Stimulated activated CD4-positive, alpha-beta T cell treated with anti-CD3 and anti-CD28 coated beads, Interleukin-2, amount 100 ng/mL, for 48 hours (primary cell): Measurements from ENCODE around the gene FUBP3.

Experiments
- DNase-seq, 2 donors: peaks; one replicate each; pipeline ENCODE4 v3.0.0-alpha.2; 2020

FUBP3 gene

DNA sequence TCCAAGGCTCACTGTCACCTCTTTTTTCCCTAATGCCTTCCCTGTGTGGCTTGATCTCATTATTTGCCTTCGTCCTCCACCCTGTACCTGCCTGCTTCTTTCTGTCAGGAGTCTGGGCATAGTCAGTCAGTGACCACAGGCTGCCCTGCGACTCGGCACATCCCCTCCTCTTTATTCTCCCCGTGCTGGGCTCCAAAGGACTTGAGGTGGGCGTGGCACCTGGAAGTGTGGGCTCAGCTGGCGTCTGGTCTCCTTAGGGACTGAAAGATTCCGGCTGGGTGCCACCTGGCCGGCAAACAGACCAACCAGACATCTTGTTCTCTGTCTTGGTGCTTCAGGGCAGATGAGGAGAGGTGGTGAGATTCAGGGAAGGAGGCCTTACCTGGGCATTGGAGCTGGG is 55.4 kb downstream of the FUBP3 start:
- DNase-seq = no peak

DNA sequence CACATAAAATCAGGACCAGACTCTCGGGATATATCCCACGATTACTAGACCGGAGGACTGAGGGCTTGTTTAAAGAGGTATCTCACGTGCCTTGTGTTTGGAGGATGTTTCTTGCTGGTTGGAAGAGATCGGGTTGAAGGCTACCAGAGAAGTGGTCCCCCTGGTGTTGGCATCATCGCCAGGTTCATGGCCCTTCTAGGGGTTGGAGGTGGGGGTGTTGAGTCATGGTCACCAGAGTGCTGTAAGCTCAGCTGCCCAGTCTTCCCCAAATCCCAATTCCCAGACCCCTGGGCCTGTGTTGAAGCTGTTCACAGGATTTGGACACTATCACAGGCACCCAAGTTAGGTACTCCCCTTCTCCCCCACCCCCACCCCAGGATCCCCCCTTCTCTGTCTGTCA is 55.9 kb downstream of the FUBP3 start:
- DNase-seq = no peak

DNA sequence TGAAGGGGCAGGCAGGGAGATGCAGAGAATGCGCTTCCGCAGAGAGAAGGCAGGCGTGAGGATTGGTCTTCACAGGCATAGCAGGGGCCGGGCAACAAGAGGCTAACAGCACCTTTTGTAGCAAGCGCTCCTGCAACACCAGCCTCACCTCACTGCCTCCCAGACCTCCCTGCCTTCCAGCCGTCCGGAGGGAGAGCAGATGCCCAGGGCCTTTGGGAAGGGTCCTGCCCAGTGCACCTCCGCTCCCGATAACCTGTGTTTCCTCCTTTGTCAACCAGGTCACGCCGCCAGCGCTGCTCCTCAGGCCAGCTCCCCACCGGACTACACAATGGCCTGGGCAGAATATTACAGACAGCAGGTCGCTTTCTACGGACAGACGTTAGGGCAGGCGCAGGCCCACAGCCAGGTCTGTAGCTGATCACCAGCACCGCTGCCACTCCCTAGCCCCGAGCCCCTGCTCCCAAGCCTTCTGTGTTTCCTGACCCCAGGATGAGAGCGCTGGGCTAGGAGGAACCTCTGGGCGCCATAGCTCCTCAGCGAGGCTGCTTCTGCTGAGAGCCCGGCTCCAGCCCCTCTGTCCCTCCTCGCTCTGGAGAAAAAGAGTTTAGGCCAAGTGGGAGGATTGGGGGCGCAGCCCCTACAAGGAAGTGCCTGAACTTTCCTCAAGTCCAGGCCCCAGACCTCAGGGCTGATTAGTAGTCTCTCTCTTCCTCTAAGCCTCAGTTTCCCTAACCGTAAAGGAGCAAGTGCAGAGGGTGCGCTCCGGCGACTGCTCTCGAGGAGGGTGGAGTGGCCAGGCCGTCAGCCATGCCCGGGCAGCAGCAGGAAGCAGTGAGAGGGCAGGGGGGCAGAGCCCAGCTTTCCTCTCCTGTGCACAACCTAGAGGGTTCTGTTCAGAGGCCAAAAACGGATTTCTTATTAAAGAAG is 56.6 kb downstream of the FUBP3 start:
- DNase-seq = no peak

DNA sequence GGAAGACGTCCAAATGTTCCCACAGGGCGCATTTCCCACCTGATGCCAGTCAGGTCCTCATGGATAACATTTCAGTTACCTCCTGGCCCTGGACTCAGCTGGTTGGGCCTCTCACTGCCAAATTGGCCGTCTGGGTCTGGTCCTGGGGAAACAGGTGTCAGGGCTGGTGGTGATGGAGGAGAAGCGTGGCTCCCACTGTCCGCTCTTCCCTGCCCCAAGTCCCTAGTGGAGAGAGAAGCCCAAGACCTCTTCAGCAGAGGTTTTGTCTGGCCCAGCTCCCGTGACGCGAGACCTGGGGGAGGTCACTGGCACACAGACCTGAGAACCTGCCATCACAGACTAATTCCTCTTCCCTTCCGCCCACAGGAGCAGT is 57.3 kb downstream of the FUBP3 start:
- DNase-seq = no peak

DNA sequence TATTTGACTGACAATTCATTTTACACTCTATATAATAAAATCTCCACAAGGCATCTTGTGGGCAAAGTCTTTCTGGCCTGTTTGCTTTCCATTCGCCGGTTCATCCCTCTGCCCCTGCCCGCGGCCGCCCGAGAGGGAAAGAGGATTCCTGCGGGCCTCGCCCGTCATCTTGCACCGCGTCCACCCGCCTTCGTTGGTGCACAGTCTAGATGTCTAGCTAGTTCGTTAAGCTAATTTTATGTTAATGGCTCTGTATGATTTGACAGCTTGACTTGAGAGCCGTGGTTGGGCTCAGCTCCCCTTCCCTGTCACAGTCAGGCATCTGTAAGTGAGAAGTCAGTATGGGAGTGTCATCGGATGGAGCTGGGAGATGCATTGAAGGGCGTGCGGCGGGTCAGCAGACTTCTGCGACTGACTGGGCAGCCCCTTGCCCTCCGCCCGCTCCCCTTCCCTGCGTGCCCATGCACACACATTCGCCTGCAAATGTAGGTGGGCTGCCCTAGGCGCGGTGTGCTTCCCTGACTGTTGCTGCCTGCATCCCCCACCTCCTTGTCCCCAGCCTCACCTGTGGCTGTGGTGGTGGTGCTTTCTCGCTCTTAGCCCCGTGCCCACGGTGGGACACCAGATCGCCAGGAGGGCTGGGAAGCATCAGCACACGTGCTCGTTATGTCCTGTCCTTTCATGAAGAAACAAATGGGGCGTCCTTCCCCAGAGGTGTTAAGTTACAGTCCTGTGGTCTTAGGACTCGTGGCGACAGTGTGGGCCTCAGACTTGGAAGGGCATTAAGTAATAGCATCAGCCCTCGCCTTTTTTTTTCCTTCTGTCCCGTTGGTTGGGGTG is 59.1 kb downstream of the FUBP3 start:
- DNase-seq = no peak

DNA sequence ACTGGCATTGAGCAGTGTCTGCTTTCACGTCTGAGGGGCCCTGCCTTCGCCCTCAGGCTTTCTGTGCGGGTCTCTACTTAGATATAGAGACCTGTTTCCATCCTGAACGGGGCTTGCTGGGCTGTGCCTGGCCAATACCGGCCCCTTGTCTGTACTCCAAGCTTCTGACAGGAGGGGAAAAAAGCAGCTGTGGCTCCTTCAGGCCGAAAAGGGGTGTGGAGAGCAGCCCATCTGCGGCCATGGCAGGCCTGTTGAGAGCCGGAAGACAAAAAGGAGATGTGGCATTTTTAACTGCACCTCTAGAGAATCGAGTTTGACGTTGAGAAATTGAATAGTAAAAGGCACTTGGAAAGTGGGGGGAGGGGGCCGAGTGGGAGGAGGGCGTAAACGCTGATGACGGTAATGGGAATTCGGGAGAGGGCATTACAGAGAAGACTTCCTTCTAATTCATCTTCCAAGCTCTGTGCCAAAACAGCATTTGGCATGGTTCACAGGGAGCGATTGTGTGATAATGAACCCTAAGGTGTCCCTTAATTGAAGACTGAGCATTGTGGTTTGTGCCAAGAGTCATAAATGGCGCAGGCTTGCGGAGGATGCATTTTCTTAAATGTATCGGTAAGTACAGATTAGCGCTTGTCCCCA is 59.9 kb downstream of the FUBP3 start:
- no peak for DNase-seq

DNA sequence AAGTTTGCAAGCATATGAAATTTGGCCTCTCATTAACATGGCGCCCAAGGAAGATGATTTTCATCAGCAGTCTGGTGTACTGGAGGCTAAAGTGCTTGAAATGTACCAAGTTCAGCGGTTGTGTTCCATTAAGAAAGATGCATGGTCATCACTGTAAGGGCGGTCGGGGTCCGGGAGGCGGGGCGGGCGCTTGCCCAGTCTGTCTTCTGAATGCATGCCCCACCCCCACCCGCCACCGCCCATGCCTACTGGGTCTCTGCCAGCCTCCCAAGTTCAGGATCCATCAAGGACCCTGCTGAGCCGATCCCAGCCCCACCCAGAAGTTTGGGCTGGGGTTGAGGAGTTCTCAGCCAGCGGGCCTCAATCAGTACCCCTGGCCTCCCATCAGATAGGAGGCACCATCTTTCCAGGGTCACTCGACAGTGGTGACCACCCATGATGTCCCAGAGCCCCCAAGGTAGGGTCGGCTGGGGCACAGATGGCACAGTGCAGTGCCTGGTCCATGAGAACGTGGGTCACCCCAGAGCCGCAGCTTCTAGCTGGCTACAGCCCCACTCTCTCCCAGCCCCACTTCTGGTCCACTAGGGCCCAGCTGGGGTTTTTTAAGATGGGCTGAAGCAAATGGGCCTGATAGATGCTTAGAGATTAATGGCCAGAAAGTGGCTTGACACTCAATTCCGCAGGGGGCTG is 60.6 kb downstream of the FUBP3 start:
- no peak for DNase-seq

DNA sequence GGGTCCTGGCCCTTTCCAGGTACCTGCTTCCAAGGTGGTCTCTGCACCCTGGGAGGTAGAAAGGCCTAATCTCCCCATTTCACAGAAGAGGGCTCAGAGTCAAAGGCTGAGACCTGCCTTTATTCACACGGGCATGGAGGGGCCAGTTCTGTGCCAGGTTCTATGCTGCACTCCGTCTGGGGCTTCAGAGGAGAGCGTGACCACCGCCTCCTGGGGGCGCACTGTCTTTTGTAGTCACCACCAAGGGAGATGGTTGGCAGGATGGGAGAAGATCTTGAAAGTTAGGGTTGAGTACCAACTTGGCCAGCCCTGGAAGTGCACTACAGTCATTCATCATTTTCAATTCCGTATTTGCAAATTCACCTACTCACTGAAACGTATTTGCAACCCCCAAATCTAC is 61.3 kb downstream of the FUBP3 start:
- no peak for DNase-seq

DNA sequence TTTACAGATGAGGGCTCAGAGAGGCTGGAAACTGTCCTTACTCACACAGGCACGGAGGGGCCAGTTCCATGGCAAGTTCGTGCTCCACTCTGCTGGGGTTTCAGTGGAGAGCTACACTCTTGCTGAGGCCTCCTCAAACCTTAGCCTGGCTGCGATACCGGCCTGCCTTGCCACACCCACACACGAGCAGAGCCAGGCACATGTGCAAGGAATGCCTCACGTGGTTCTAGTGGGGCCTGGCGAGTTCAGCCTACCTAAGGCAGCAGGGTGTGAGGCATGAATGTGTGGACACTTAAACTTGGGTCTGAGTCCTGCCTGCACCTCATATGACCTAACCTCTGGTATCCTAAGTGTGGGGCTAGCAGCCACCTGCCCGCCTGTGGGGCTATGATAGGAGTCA is 63.5 kb downstream of the FUBP3 start:
- DNase-seq = no peak

DNA sequence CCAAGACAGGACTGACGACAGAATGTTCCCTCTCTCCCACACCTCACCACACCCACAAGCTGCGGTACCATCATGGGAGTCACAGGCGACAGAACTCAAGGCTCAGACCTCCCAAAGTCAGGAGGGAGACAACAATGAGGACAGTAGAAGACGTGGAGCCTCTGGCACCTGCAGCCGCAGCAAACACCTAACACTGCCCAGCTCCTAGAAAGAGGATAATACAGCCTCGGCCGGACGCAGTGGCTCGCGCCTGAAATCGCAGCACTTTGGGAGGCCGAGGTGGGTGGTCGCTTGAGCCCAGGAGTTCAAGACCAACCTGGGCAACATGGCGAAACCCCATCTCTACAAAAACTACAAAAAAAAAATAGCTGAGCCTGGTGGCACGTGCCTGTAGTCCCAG is 71.8 kb downstream of the FUBP3 start:
- no peak for DNase-seq

DNA sequence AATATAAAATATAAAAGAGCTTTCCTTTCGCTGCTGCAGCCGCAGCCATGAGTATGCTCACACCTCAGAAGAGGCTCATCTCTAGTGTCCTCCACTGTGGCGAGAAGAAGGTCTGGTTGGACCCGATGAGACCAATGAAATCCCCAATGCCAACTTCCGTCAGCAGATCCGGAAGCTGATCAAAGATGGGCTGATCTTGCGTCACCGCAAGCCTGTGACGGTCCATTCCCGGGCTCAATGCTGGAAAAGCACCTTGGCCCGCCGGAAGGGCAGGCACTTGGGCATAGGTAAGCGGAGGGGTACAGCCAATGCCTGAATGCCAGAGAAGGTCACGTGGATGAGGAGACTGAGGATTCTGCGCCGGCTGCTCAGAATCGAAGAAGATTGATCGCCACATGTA is 72.4 kb downstream of the FUBP3 start:
- DNase-seq = no peak

DNA sequence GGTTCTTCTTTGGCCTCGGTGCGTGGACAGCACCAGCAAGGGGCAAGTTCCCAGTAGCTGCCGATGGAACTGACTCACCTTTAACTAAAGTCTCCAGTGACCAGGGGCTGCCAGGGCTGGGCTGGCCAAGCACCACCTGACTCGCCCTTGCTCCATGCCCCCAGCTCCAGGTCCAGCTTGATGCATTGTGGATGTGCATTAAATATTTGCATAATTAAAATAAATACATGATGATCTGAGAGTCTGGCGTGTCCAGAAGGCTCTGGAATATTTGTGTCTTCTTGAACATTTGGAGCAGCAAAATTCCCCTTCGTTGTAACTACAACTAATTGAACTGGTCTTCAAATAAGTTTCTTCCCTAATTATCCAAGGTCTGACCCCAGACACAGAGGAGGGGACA is 75.5 kb downstream of the FUBP3 start:
- no peak for DNase-seq

DNA sequence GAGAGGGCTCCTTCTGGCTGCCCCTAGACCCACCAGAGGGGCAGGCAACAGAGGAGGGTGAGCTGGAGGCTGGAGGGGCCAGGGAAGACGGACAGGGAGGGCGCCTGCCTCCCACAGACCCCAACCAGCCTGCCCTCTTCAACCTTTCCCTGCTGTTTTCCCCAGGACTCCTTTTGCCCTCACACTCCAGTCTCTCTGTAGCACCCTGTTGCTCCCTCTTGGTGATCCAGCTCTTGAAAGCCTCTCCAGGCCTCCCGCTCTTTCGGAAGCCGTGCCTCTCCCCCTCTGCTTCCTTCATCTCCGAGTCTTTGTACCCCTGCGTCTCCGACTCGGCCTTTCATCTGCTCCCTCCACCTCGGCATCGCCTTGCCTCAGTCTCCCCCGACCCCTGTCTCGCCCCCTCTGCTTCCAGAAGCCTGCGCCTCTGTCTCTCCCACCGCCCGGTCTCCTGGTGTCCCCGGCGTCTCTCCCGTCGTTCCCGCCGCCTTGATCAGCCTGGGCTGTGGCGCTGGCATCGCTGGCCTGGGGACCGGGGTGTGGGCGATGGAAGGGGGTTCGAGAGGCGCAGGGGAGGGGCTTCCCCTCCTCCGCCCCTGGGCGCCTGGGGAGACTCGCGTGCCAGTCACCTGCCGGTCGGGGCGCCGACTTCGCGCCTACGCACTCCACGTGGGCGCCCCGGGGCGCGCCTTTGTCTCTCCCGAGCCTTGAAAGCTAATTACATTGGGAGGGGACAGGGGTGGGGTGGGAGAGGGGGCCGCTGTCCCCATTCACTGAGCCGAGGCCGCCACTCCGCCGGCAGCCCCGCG is 79.7 kb downstream of the FUBP3 start:
- DNase-seq = no peak

DNA sequence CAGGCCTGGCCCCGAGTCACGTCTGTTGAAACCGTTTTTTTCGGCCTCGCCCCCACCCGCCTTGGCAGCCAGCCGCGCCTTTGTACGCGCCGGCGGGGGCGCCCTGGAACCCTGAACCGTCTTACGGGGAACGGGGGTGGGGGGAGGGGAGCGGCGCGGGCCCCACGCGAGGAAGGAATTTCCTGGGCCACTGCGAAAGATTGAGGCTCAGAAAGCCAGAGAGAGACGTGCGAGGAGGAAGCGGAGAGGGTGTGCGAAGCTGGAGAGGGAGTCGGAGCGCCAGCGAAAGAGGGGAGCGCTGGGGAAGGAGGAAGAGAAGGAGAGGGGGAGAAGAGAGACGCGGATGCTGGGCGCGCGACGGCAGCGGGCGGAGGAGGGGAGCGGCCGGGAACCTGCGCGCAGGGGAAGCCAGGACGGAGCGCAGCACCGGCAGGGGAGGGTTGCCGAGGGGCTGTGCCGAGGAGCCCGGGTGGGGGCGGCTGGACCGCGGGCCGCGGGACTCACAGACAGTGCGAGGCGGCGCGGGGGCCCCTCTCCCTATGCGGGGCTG is 80.4 kb downstream of the FUBP3 start:
- DNase-seq = no peak

DNA sequence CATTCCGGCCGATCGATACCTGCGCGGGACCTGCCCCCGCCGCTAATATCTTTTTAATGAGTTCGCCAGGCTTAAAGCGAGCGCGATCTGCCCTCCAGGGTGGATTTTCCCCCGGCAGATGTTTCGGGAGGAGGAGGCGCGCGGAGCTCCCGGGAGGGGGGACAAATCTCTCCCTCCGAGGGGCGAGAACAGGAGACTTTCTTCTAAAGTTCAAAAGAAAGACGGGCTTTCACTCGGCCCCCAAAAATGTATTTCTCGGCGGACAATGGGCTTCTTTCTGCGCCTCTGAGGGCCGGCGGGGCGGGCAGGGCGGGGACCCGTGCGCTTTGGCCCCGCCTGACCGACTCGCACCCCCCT is 80.9 kb downstream of the FUBP3 start:
- DNase-seq = no peak

DNA sequence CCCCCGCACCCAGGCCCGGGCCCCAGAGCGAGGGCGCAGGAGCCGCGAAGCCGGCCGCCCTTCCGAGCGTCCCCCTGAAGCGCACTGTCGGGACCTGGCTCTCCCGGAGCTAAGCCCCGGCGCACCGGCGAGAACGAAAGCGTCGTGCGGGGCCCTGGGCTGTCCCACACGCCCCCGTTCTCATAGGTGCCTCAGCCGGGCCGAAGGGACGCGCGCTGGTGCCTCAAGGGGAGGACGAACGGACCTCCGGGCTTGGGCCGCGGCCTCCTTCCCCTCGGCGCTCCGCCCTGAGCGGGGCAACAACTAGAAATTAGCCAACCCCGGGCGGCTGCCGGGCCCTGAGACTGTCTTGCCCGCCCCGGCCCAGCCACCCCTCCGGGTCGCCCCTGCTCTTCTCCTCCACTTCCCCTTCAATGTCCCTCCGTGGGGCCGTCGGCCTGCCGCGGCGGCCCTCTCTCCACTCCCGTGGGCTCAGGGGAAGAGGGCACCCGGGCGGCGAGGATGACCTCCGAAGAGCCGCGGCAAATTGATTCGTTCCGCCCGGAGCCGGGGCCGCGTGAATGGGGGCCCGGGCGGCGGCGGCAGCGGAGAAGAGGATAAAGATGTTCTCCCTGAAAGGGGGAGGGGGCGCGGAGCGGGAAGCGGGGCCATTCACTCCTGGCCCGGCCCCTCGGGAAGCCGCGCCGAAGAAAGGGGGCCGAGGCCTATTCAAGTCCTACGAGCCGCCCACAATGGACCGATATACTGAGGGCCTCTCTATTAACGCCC is 81.5 kb downstream of the FUBP3 start:
- no peak for DNase-seq

DNA sequence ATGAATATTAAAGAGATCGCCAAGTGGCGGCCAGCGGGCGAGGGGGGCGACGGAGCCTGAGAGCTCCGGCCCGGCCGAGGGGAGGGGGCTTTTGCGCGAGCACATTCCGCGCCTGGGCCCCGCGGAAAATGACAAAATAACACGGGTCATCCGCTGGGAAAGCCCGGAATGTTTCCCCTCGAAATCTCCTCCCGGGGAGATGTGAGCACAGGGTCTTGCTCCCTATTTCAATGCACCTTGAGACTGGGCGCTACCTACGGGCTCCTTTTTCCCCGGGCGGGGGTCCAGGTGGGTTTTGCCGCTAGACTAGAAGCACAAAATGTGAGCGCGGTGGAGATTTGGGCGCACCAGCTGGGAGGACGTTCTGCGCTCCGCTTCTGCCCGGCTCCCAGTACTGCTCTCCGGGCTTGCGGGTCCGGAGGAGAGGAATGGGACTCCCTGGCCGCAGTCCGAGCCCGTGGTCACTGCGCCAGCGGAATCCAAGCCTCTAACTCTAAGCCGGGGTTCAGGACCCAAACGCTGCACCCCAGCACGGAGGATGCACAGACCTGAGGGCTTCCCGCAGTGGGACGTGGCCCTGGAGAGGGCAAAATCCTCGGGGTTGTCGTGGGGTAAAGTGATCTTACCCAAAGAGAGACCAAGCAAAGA is 82.2 kb downstream of the FUBP3 start:
- no peak for DNase-seq

DNA sequence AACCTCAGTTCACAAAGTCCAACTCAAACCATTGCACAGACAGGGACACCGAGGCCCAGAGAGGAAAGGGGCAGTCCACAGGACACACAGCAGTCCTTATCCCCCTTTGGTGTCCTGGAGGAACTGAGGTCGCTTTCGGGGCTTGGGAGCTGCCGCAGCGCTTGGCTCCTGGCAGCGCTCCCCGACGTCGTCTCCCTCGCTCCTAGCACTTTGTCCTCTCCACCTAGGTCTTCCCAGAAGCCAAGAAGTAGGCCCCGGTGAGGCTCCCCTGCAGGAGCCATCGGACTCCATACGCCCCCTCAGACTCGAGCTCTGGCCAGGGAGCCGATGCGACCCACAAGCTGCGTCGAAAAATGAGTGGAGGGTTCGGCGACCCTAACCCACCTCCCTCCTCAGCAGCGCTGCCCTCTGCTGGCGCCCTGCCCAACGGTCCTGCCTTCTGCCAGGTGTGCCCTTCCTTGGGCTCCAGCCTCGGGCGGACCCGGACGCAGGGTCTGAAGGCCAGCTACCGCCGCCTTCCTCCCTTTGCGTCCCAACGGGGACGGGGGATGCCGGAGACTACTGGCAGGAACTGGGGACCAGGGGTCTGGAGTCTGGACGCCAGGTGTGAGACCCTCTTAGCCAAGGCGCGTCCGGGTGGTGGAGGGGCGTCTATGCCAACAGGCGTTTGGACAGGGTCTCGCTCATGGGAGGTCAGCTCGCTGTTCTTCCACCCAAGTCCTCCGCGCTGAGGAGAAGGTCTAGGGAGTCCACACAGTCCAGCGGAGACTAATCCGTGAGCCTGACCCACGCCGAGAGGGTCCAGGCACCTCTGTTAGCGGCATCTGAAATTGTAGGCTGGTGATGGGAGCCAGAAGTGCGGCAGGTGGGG is 83.0 kb downstream of the FUBP3 start:
- no peak for DNase-seq

DNA sequence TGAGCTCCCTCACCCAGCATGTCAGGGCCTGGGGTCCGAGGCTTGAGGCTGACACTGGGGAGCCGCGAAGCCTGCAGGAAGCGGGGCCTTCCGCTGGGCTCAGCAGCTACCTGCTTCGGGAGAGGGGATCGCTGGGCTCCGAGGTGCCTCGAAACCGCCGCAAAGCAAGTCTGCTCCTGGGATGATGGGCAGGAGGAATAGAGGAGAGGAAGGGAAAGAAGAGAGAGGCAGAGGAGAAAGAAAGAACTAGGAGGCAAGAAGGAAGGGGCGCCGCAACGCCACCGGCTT is 83.5 kb downstream of the FUBP3 start:
- no peak for DNase-seq
